ENCODE measurements around the gene DOCK8. TPM values are rescaled to one million over a fixed set of nuclear protein-coding genes. Genes with fewer than 3 reads are reported as not detected.

Gene DOCK8
- total RNA-seq, 1 experiment from 2014 or later = 0.80 TPM

DNA sequence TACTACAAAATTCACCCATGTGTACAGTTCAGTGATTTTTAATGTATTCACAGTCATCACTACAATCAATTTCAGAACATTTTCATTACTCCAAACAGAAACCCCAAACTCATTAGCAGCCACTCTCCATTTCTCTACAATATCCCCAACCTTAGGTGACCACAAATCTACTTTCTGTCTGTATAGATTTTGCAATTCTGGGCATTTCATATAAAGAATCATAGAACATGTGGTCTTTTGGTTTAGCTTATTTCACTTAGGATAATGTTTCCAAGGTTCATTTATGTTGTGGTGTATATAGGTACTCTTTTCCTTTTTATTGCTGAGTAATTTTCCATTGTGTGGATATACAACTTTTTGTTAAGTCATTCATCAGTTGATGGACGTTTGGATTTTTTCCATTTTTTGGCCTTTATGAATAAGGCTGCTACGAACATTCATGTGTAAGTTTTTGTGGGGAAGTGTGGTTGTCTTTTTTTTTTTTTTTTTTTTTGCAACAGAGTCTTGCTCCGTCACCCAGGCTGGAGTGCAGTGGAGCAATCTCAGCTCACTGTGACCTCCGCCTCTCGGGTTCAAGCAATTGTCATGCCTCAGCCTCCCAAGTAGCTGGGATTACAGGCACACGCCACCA, 54.5 kb downstream of the DOCK8 start:
- no peak for DNase-seq
- Histone ChIP-seq H3K4me3 (ENCODE audit: insufficient read depth, low read depth, low read length) (no peak overlapping the region), H3K36me3 (replicated peaks; ENCODE audit: control insufficient read depth, insufficient read depth, low read length) (no peaks in the 10 kb centered on the region)

DNA sequence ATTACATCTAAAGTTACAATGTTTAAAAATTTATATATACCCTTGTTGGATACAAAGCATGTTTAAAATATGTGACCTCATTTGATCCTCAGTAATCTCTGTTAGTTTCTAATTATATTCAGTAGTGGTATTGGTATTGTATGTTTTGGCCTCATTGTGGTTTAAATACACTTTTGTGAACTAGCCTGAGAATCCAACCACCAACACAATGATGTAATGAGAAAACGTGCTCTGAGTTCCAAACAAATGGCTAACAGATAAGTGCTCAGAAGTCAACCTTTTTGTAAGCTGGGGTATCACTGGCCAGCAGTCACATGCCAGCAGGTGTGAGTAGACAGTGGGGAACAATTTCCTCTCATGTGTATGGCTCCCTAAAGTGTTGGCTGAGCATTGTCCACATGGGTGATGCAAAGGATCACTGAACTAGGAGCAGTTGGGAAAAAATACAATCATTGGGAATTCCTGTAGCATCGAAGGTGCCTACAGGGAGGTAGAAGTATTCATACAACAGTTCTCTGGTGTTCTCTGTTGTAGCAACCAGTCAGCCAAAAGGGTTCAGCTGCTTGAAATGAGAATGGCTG, 56.1 kb downstream of the DOCK8 start:
- no peak overlapping the region for H3K4me3 ChIP-seq (ENCODE audit: insufficient read depth, low read depth, low read length)
- H3K27me3 ChIP-seq (ENCODE audit: control insufficient read depth, insufficient read depth, low read length) = no peaks in the 10 kb centered on the region
- DNase-seq = no peak
- H3K36me3 ChIP-seq (replicated peaks; ENCODE audit: control insufficient read depth, insufficient read depth, low read length) = no peaks in the 10 kb centered on the region

More for the DNA sequence above, 54.5 kb downstream of the DOCK8 start:
- no peaks in the 10 kb centered on the region for H3K27me3 ChIP-seq (ENCODE audit: control insufficient read depth, insufficient read depth, low read length)

DNA sequence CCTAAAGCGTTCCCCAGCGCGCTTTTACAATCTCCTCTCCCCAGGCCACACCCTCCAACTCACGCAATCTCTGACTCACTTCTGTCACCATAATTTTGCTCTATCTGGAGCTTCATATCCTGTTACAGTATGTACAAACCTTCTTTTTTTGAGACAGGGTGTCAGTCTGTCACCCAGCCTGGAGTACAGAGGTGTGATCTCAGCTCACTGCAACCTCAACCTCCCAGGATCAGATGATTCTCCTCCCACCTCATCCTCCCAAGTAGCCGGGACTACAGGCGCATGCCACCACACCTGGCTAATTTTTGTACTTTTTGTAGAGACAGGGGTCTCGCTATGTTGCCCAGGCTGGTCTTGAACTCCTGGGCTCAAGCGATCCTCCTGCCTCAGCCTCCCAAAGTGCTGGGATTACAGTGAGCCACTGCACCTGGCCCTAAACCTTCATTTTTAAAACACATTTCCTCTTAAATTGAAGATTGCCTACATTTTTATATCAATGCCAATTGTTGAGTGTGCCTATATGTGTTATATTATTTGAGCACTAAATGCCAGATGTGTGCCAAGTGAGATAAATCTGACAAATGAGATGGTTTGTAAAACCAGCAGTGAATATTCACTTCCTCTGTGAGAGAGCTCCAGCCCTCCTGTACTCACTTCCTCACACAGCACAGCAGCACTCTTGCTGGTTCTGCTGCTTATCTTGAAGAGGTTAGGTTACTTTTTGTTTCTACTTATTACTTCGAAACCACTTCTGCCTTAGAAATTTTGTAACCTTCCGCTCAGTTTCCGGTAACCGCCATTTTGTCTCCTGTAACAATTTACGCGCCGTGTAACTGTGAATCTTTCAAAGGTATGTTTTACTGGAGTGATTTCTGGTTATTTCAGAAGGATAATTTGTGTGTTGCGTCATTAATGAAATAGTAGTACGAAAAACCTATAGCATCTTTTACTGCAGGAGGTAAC, 57.9 kb downstream of the DOCK8 start:
- H3K27me3 ChIP-seq (ENCODE audit: control insufficient read depth, insufficient read depth, low read length) = no peaks in the 10 kb centered on the region
- no peak overlapping the region for H3K4me3 ChIP-seq (ENCODE audit: insufficient read depth, low read depth, low read length)
- no peaks in the 10 kb centered on the region for H3K36me3 ChIP-seq (replicated peaks; ENCODE audit: control insufficient read depth, insufficient read depth, low read length)
- no peak for DNase-seq

DNA sequence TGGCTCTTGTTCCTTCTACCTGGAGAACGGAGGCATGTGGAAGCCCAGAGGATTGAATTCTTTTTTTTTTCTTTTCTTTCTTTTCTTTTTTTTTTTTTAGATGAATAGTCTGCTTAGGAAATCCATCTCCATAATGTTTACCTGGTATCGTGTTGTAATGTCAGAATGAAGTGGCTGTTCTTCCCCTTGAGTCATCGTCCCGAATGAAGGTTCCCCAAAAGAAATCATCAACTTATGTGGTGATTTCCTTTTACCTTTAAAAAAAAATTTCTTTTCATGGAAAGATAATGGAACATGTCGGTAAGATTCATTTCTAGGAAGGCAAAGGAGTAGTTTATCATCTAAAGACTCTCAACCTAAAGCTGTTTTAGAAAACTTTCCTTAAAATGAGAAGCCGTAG, 59.7 kb downstream of the DOCK8 start:
- DNase-seq = no peak
- Histone ChIP-seq H3K27me3 (ENCODE audit: control insufficient read depth, insufficient read depth, low read length) (no peaks in the 10 kb centered on the region), H3K36me3 (replicated peaks; ENCODE audit: control insufficient read depth, insufficient read depth, low read length) (no peaks in the 10 kb centered on the region), H3K4me3 (ENCODE audit: insufficient read depth, low read depth, low read length) (no peak overlapping the region)

DNA sequence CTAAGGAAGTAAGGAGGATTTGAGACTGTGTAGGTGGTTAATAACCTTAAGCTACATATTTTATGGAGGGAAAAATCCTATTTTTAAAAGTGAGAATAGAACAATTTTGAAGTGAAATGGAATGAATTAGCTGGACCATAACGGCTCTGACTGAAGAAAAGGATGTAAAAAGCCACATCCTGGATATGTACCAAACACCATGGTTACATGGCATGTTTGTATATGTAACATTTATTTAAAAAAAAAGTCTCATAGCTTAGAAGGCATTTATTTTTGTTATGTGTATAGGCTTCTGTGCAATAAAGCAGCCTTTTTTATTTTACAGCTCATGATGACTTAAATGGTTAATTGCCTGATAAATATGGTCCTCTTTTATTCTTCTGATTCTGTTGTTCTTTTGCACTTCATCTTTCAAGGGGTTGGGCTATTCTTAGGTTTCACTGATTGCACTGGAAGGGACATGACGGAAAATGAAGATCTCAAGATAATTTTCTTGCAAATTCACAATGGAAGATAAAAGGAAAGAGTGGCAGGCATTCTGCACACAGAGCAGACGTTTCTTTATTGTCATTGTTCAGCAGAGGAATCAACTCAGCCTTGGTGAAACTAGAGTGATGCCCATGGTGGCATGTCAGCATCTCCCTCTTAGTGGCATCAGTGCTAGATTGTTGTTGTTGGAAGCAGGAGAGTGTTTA, 63.1 kb downstream of the DOCK8 start:
- Histone ChIP-seq H3K4me3 (ENCODE audit: insufficient read depth, low read depth, low read length) (no peak overlapping the region), H3K27me3 (ENCODE audit: control insufficient read depth, insufficient read depth, low read length) (no peaks in the 10 kb centered on the region), H3K36me3 (replicated peaks; ENCODE audit: control insufficient read depth, insufficient read depth, low read length) (no peaks in the 10 kb centered on the region)
- no peak for DNase-seq

DNA sequence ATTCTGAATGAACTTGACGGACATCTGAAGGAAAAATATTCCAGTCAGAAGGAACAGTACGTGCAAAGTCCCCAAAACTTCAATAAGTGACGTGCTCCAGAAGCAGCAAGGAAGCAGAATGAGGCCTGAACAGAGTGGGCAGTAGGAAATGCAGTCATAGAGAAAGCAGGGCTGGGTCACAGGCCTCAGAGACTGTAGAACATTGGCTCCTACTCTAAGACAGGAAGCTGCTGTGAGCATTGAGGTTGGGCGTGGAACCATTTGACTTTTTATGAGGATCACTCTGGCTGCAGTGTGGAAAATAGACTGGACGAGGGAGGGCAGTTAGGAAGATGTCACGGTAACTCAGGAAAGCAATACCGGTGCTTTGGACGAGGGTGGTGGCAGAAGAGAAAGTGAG, 64.0 kb downstream of the DOCK8 start:
- Histone ChIP-seq H3K36me3 (replicated peaks; ENCODE audit: control insufficient read depth, insufficient read depth, low read length) (no peaks in the 10 kb centered on the region), H3K27me3 (ENCODE audit: control insufficient read depth, insufficient read depth, low read length) (no peaks in the 10 kb centered on the region), H3K4me3 (ENCODE audit: insufficient read depth, low read depth, low read length) (no peak overlapping the region)
- DNase-seq = no peak

DNA sequence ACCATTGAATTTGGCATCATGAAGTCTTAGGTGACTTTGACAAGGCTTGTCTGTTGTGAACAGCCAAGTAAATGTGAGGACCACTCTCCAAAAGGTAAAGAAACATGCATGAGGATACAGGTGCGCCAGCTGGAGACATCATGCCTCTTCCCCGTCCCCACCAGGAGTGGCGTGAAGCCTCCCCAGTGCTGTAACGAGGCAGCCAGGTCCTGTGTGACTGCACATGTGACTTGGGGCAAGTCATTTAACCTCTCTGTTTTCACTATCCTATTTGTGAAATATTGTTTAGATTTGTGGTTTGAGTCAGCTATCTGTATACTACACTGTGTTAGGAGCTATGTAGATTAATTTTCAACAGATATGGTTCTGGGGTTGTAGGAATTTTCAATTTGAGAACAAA, 65.0 kb downstream of the DOCK8 start:
- Histone ChIP-seq H3K4me3 (ENCODE audit: insufficient read depth, low read depth, low read length) (no peak overlapping the region), H3K27me3 (ENCODE audit: control insufficient read depth, insufficient read depth, low read length) (no peaks in the 10 kb centered on the region), H3K36me3 (replicated peaks; ENCODE audit: control insufficient read depth, insufficient read depth, low read length) (no peaks in the 10 kb centered on the region)
- no peak for DNase-seq

DNA sequence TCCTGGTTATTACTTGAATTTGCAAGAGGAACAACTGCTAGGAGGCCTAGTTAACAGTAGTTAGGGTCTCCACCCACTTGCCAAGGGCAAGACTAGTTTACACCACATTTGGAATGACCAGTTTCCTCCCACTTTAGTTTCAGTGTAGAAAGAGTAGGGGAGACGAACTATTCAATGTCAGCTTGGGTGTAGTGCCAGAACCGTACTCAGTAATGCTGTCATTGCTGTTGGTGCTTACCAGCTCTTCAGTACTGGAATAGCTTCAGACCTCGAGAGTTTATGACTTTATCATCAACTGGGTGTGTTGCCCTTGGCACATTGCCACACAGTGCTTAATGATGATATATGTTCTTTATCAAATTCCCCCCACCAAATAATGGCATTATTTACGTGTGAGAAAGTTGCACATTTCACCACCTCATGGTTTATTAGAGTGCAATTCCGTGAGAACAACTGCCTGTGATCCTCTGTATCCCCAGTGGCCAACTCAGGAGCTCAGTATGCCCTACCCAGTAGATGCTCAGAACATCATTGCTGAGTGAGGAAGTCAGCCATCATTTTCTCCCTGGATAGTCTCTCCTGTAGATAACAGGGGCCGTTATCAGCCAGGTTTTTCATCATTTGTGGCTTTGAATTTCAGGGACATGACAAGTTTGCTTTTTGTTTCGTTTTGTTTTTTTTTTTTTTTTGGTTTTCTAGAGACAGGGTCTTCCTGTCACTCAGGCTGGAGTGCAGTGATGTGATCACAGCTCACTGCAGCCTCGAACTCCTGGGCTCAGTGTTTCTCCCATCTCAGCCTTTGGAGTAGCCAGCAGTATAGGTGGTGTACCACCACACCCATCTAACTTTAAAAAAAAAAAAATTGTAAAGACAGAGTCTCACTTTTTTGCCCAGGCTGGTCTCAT, 67.3 kb downstream of the DOCK8 start:
- Histone ChIP-seq H3K27me3 (ENCODE audit: control insufficient read depth, insufficient read depth, low read length) (no peaks in the 10 kb centered on the region), H3K4me3 (ENCODE audit: insufficient read depth, low read depth, low read length) (no peak overlapping the region), H3K36me3 (replicated peaks; ENCODE audit: control insufficient read depth, insufficient read depth, low read length) (no peaks in the 10 kb centered on the region)
- no peak for DNase-seq

DNA sequence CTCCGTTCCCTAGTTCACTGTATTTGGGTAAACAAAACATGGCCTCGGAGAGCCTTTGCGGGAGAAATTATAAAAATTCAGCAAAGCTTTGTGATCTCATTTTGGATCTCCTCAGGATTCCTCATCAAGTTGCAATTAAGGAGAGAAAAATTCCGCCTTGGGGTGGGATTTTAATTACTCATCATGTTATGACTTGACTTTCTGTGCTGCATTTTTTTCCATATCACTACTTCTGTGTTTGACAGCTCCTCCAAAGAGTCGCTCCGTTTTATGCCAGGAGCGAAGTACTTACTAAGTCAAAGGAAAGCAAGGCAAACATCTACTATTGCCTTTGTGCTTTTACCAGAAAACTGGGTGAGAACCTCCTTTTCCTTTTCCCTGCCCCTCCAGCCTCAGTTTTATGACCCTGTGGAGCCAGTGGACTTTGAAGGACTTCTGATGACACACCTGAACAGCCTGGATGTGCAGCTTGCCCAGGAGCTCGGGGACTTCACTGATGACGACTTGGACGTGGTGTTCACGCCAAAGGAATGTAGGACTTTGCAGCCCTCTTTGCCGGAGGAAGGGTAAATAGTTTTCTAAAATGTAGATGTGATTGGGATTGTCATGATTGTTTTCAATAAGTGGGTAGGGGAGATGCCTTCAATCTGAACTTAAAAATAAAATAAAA, 71.5 kb downstream of the DOCK8 start:
- no peaks in the 10 kb centered on the region for H3K27me3 ChIP-seq (ENCODE audit: control insufficient read depth, insufficient read depth, low read length)
- no peak for DNase-seq
- no peaks in the 10 kb centered on the region for H3K36me3 ChIP-seq (replicated peaks; ENCODE audit: control insufficient read depth, insufficient read depth, low read length)
- no peak overlapping the region for H3K4me3 ChIP-seq (ENCODE audit: insufficient read depth, low read depth, low read length)

DNA sequence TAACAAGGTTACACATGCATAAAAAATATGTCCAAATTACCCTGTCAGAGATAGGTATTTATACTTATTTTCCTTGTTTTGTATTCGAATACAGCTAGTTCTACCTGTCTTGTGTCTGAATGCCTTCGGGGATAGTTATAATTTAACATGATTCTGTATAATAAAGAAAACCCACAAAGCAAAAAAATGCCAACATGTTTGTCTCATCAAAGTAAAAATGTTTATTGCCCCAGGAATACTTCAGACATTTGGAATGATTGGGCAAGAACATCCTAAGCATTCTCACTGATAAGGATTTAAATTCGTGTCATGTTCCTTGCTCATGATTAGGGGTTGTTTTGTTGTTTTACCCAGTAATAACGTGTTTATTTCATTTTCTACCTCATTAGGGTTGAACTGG, 74.5 kb downstream of the DOCK8 start:
- Histone ChIP-seq H3K27me3 (ENCODE audit: control insufficient read depth, insufficient read depth, low read length) (no peaks in the 10 kb centered on the region), H3K36me3 (replicated peaks; ENCODE audit: control insufficient read depth, insufficient read depth, low read length) (no peaks in the 10 kb centered on the region), H3K4me3 (ENCODE audit: insufficient read depth, low read depth, low read length) (no peak overlapping the region)
- DNase-seq = no peak

DNA sequence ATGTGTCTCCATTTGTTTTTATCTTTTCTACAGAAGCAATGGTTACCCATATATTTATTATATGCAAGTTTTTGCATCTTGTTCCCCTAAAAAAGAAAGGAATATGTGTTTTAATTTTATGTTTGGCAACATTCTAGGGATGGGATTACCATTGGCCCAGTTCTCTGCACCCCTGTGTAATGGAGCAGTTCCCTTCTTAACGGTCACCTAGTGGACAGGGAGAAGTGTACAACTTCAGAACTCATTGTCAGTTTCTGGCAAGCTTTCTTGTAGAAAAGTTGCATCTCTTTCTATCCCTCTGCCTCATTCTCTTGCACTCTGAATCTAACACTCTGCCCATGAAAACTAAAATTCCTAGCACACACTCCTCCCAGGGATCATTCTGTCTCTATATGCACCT, 78.2 kb downstream of the DOCK8 start:
- no peak overlapping the region for H3K4me3 ChIP-seq (ENCODE audit: insufficient read depth, low read depth, low read length)
- H3K27me3 ChIP-seq (ENCODE audit: control insufficient read depth, insufficient read depth, low read length) = no peaks in the 10 kb centered on the region
- H3K36me3 ChIP-seq (replicated peaks; ENCODE audit: control insufficient read depth, insufficient read depth, low read length) = no peaks in the 10 kb centered on the region
- DNase-seq = no peak

DNA sequence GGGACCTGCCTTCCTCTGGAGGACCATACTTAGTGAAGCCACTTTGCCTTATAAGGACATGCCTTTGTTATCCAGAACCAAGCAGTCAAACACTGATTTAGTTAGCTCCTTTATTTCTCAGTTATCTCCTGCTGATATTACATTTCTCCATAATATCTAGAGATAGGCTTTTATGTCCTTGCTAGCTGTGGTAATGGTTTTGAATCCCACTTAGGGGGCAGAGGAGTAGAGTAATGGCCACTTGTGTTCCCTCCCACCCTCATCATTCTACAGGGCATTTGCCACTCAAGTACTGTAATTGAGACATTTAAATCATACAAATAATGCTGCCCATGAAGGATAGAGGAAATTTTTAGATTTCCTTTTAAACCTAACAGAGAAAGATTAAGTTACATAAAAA, 80.9 kb downstream of the DOCK8 start:
- DNase-seq = no peak
- H3K36me3 ChIP-seq (replicated peaks; ENCODE audit: control insufficient read depth, insufficient read depth, low read length) = no peaks in the 10 kb centered on the region
- no peak overlapping the region for H3K4me3 ChIP-seq (ENCODE audit: insufficient read depth, low read depth, low read length)
- no peaks in the 10 kb centered on the region for H3K27me3 ChIP-seq (ENCODE audit: control insufficient read depth, insufficient read depth, low read length)

DNA sequence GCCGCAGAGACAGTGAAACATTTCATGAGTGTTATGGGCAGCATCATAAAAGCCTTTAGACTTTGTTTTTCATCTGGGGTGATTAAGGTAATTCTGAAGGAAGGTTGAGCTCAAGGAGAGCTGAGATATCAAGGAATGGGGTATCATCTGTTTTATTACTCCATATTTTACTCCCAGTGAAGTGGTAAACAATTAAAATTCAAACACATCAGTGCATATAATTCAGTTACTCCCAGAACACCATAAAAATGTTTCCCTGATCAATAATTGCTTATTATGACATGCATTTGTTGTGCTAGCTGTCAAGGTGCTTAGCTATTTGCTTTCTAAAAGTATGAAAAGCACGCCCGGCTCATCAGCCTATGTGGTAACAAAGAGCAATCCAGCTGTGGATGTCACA, 81.7 kb downstream of the DOCK8 start:
- no peak for DNase-seq
- no peaks in the 10 kb centered on the region for H3K27me3 ChIP-seq (ENCODE audit: control insufficient read depth, insufficient read depth, low read length)
- no peaks in the 10 kb centered on the region for H3K36me3 ChIP-seq (replicated peaks; ENCODE audit: control insufficient read depth, insufficient read depth, low read length)
- H3K4me3 ChIP-seq (ENCODE audit: insufficient read depth, low read depth, low read length) = no peak overlapping the region

Data from H7 (cell line).